Calu3 (cell line): ENCODE measurements around the gene TGFBI. TPM values are rescaled to one million over a fixed set of nuclear protein-coding genes. Genes with fewer than 3 reads are reported as not detected.
A peak's percentile ranks its signal among the peaks of the same experiment; 100 is the strongest.

Experiments used
- BruUV-seq: library from RNA; stranded (reverse); fragments of 400-500 nt; replicated peaks from 2 replicates; lab custom pipeline; 2021; lab: Mats Ljungman, UMichigan
- CTCF ChIA-PET: fragments of 300-600 bp; sonication (Branson Sonifier 250); formaldehyde crosslinking; loops from one replicate; lab custom pipeline; 2022; ENCODE audit warnings: antibody characterized with exemption; lab: Charles Lee
- DNase-seq: peaks from one replicate; pipeline ENCODE4 v3.0.0; 2022
- H3K27ac Mint-ChIP-seq: one replicate; pipeline ENCODE4 v1.8.0; 2022; ENCODE audit warnings: mixed read lengths; ENCODE audit not compliant: unreplicated experiment
- H3K27me3 Mint-ChIP-seq: one replicate; pipeline ENCODE4 v1.8.0; 2022; ENCODE audit warnings: mixed read lengths; ENCODE audit not compliant: unreplicated experiment
- H3K36me3 Mint-ChIP-seq: one replicate; pipeline ENCODE4 v1.8.0; 2022; ENCODE audit warnings: mild to moderate bottlenecking, moderate library complexity, mixed read lengths; ENCODE audit not compliant: insufficient read depth, unreplicated experiment
- H3K4me1 Mint-ChIP-seq: one replicate; pipeline ENCODE4 v1.8.0; 2022; ENCODE audit warnings: mild to moderate bottlenecking, low read depth, mixed read lengths; ENCODE audit not compliant: unreplicated experiment
- H3K4me3 Mint-ChIP-seq: one replicate; pipeline ENCODE4 v1.8.0; 2022; ENCODE audit warnings: mild to moderate bottlenecking, low read depth, moderate library complexity, mixed read lengths; ENCODE audit not compliant: unreplicated experiment
- H3K9me3 Mint-ChIP-seq: one replicate; pipeline ENCODE4 v1.8.0; 2022; ENCODE audit warnings: low read depth, mixed read lengths; ENCODE audit not compliant: unreplicated experiment
- CTCF ChIP-seq: fragments of 200-600 bp; IDR thresholded peaks from one replicate; pipeline ENCODE4 v1.8.0; 2022; ENCODE audit warnings: antibody characterized with exemption; ENCODE audit not compliant: unreplicated experiment
- intact Hi-C: fragments of 100-400 bp; cut with micrococcal nuclease; formaldehyde crosslinking; loops from one replicate; pipeline ENCODE4 v1.10.0; 2022; ENCODE audit not compliant: unreplicated experiment
- total RNA-seq: library from RNA; stranded (reverse); gene quantifications from 2 replicates; pipeline ENCODE4 v1.2.3, GENCODE V29; 2022

The TGFBI gene
- total RNA-seq, 1 experiment from 2014 or later: 95.2 TPM

GRCh38 chr5:136094913-136095641, 66.3 kb downstream of the TGFBI start:
- no peak for TF ChIP-seq CTCF
- no TSS peak for BruUV-seq
- Mint-ChIP-seq H3K27me3 (no peaks in the 10 kb centered on the region), H3K9me3 (no peaks in the 10 kb centered on the region), H3K4me3 (peak overlapping the region; percentile 33), H3K36me3 (peaks cover 7% of the 10 kb centered on the region), H3K27ac (peak overlapping the region; percentile 90), H3K4me1 (peaks cover 58% of the 10 kb centered on the region)
- peak; percentile 16 for DNase-seq
- intact Hi-C loops: loop anchor here (2.0 kb wide), 1 partner anchor 28 kb away; no protein-coding TSS in a partner anchor
- CTCF ChIA-PET: interaction anchor here (1.0 to 1.5 kb wide), 3 partner anchors 8 to 28 kb away, joined by 3 to 5 read pairs (median 5); no protein-coding TSS in a partner anchor

- H3K27me3 Mint-ChIP-seq: no peaks in the 10 kb centered on the region
- H3K36me3 Mint-ChIP-seq: peaks cover 7% of the 10 kb centered on the region
- no TSS peak for BruUV-seq
- TF ChIP-seq CTCF: no peak
- DNase-seq: no peak
- CTCF ChIA-PET: interaction anchor here (1.0 to 1.3 kb wide), 2 partner anchors 11 to 26 kb away, joined by 4 to 5 read pairs; no protein-coding TSS in a partner anchor
- no peak overlapping the region for H3K4me3 Mint-ChIP-seq
- no peaks in the 10 kb centered on the region for H3K9me3 Mint-ChIP-seq
- H3K27ac Mint-ChIP-seq: peak overlapping the region; percentile 51
- peaks cover 56% of the 10 kb centered on the region for H3K4me1 Mint-ChIP-seq
- intact Hi-C loops: no loop called here
Observed at GRCh38 chr5:136098176-136098575, 69.4 kb downstream of the TGFBI start.

- Mint-ChIP-seq H3K9me3 (no peaks in the 10 kb centered on the region), H3K4me3 (no peak overlapping the region), H3K4me1 (peaks cover 39% of the 10 kb centered on the region), H3K36me3 (no peaks in the 10 kb centered on the region), H3K27me3 (no peaks in the 10 kb centered on the region), H3K27ac (no peak overlapping the region)
- TF ChIP-seq CTCF: no peak
- CTCF ChIA-PET: no interaction called here
- BruUV-seq: no TSS peak
- DNase-seq: no peak
- intact Hi-C loops: no loop called here
Observed at GRCh38 chr5:136099870-136100269, 71.1 kb downstream of the TGFBI start.

GRCh38 chr5:136101884-136102283, 73.1 kb downstream of the TGFBI start:
- no peak for DNase-seq
- BruUV-seq: no TSS peak
- Mint-ChIP-seq H3K9me3 (no peaks in the 10 kb centered on the region), H3K27ac (no peak overlapping the region), H3K27me3 (no peaks in the 10 kb centered on the region), H3K36me3 (no peaks in the 10 kb centered on the region), H3K4me3 (no peak overlapping the region), H3K4me1 (peaks cover 26% of the 10 kb centered on the region)
- CTCF ChIA-PET: no interaction called here
- TF ChIP-seq CTCF: no peak
- intact Hi-C loops: no loop called here
